Prostate gland (tissue), 2 donors: ENCODE results near the gene POU2F1.

Experiments used
- POLR2AphosphoS5 ChIP-seq: sonication (generic); formaldehyde crosslinking; IDR thresholded peaks from one replicate; pipeline ENCODE4 v1.6.1; 2017; ENCODE audit warnings: antibody characterized with exemption
- TF ChIP-seq, protein P1 (sequence below), 4 experiments: fragments of 200-600 bp in 2 of 4; fragments of 450-650 bp in 2 of 4; sonication (generic) in 2 of 4; IDR thresholded peaks; 1 replicate in 3 of 4; 2 replicates in 1 of 4; pipeline ENCODE4 v1.5.1; 2016 to 2019; ENCODE audit warnings: antibody characterized with exemption in 4 of 4, mild to moderate bottlenecking in 2 of 4, moderate library complexity in 2 of 4

DNA sequence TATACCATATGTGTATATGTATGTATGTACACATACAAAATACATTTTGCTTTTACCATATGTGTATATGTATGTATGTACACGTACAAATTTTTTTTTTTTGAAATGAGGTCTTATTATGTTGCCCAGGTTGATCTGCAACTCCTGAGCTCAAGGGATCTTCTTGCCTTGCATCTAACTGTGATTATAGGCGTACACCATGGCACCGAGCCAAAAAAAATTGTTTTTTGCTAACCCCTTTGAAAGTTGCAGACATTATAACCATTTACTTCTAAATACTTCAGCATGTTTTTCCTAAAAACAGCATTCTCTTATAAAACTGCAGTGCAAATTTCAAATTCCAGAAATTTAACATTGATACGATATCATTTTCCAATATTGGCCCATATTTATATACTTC, 147.0 kb downstream of the POU2F1 start:
- TF ChIP-seq POLR2AphosphoS5: no peak
- TF ChIP-seq, protein P1, sequence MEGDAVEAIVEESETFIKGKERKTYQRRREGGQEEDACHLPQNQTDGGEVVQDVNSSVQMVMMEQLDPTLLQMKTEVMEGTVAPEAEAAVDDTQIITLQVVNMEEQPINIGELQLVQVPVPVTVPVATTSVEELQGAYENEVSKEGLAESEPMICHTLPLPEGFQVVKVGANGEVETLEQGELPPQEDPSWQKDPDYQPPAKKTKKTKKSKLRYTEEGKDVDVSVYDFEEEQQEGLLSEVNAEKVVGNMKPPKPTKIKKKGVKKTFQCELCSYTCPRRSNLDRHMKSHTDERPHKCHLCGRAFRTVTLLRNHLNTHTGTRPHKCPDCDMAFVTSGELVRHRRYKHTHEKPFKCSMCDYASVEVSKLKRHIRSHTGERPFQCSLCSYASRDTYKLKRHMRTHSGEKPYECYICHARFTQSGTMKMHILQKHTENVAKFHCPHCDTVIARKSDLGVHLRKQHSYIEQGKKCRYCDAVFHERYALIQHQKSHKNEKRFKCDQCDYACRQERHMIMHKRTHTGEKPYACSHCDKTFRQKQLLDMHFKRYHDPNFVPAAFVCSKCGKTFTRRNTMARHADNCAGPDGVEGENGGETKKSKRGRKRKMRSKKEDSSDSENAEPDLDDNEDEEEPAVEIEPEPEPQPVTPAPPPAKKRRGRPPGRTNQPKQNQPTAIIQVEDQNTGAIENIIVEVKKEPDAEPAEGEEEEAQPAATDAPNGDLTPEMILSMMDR (IDR thresholded peaks at IDR 0.05): no peak
